DOHH2 (cell line): ENCODE measurements around the gene BCL2L11.
"Not testable (repeated sequence)": the region's sequence is repeated elsewhere in the genome, so short reads cannot be mapped to it uniquely, and the experiment has no call there.

Experiments
- CTCF ChIP-seq: fragments of 200-600 bp; sonication (generic); IDR thresholded peaks from one replicate; pipeline ENCODE4 v1.5.1; 2014; ENCODE audit warnings: antibody characterized with exemption, mild to moderate bottlenecking, low read depth, low read length; ENCODE audit not compliant: poor library complexity, severe bottlenecking
- EZH2phosphoT487 ChIP-seq: fragments of 200-600 bp; sonication (generic); IDR thresholded peaks from 2 replicates; pipeline ENCODE4 v1.6.1; 2017; ENCODE audit warnings: borderline replicate concordance, mild to moderate bottlenecking, antibody characterized with exemption, low read length, moderate library complexity, mixed read lengths

GRCh38 chr2:111082659-111083058 lies 38.1 kb upstream of the BCL2L11 start:
- not testable (repeated sequence) for TF ChIP-seq CTCF, EZH2phosphoT487
